Loucy (cell line): ENCODE data around the gene GPN1.

Source experiments
- H2AFZ ChIP-seq: fragments of 200-600 bp; sonication (generic); 2 replicates; pipeline ENCODE4 v1.6.0; 2016; ENCODE audit warnings: antibody characterized with exemption, mild to moderate bottlenecking, low read length, moderate library complexity
- H3F3A ChIP-seq: fragments of 200-600 bp; 2 replicates; pipeline ENCODE4 v1.6.0; 2016; ENCODE audit warnings: antibody characterized with exemption, low read depth, mild to moderate bottlenecking
- H3K27me3 ChIP-seq: fragments of 200-600 bp; sonication (generic); 2 replicates; pipeline ENCODE4 v1.6.1; 2014; ENCODE audit warnings: low read length, mild to moderate bottlenecking; ENCODE audit not compliant: insufficient read depth, poor library complexity, severe bottlenecking
- H3K36me3 ChIP-seq: fragments of 200-600 bp; sonication (generic); 2 replicates; pipeline ENCODE4 v1.6.1; 2016; ENCODE audit warnings: low read length; ENCODE audit not compliant: insufficient read depth
- H3K4me1 ChIP-seq: fragments of 200-600 bp; sonication (generic); 2 replicates; pipeline ENCODE4 v1.5.1; 2014; ENCODE audit warnings: low read length, mild to moderate bottlenecking; ENCODE audit not compliant: insufficient read depth, poor library complexity, severe bottlenecking
- H3K4me2 ChIP-seq: fragments of 200-600 bp; sonication (generic); 2 replicates; pipeline ENCODE4 v1.6.0; 2014; ENCODE audit warnings: antibody characterized with exemption, low read length, low read depth, mild to moderate bottlenecking; ENCODE audit not compliant: poor library complexity, severe bottlenecking
- H3K4me3 ChIP-seq: fragments of 200-600 bp; sonication (generic); 2 replicates; pipeline ENCODE4 v1.5.1; 2014; ENCODE audit warnings: low read length, mild to moderate bottlenecking, mixed read lengths; ENCODE audit not compliant: poor library complexity, severe bottlenecking
- H3K79me2 ChIP-seq: fragments of 200-600 bp; sonication (generic); 2 replicates; pipeline ENCODE4 v1.6.1; 2014; ENCODE audit warnings: low read length; ENCODE audit not compliant: insufficient read depth
- H3K9ac ChIP-seq: fragments of 200-600 bp; sonication (generic); 2 replicates; pipeline ENCODE4 v1.6.0; 2014; ENCODE audit warnings: mild to moderate bottlenecking, low read depth, low read length, moderate library complexity; ENCODE audit not compliant: poor library complexity, severe bottlenecking
- H3K9me2 ChIP-seq: fragments of 200-600 bp; sonication (generic); replicated peaks from 2 replicates; pipeline ENCODE4 v1.6.1; 2016; ENCODE audit warnings: low read depth, low read length, mixed read lengths
- H3K9me3 ChIP-seq: fragments of 200-600 bp; sonication (generic); 2 replicates; pipeline ENCODE4 v1.6.1; 2014; ENCODE audit warnings: mild to moderate bottlenecking, antibody characterized with exemption, low read length, low read depth; ENCODE audit not compliant: insufficient read depth
- H4K20me1 ChIP-seq: fragments of 200-600 bp; sonication (generic); 2 replicates; pipeline ENCODE4 v1.6.0; 2014; ENCODE audit warnings: antibody characterized with exemption, low read length, mild to moderate bottlenecking; ENCODE audit not compliant: insufficient read depth, poor library complexity, severe bottlenecking
- CTCF ChIP-seq: fragments of 200-600 bp; sonication (generic); conservative IDR thresholded peaks from 2 replicates; pipeline ENCODE4 v1.5.1; 2014; ENCODE audit warnings: mild to moderate bottlenecking, antibody characterized with exemption, low read length
- EZH2phosphoT487 ChIP-seq: fragments of 200-600 bp; IDR thresholded peaks from 2 replicates; pipeline ENCODE4 v1.6.1; 2018; ENCODE audit warnings: antibody characterized with exemption, mild to moderate bottlenecking, moderate library complexity, borderline replicate concordance

The GPN1 gene

GRCh38 chr2:27582695-27583389 is 46.0 kb upstream of the GPN1 start, which contains the start of gene ZNF512:
Gene ZNF512, plus strand, starts transcription at chr2:27583042. Its CDS starts 71 bp downstream, at chr2:27583113.
- H3K79me2 ChIP-seq = peaks cover 48% of the 10 kb centered on the region
- peak within 1 kb of the TSS; percentile 96 for H2AFZ ChIP-seq
- no peaks in the 10 kb centered on the region for H3F3A ChIP-seq
- peak within 1 kb of the TSS; percentile 97 for H3K9ac ChIP-seq
- 0 out of 2 replicates have a peak, but pooled peaks cover 3% of the 10 kb centered on the region for H3K9me3 ChIP-seq
- H3K4me2 ChIP-seq = peak within 1 kb of the TSS; percentile 94
- peak within 1 kb of the TSS; percentile 99 for H3K4me3 ChIP-seq
- no peaks in the 10 kb centered on the region for H3K36me3 ChIP-seq
- no peaks in the 10 kb centered on the region for H3K9me2 ChIP-seq
- no peak for TF ChIP-seq CTCF
- no peak for TF ChIP-seq EZH2phosphoT487
- peaks cover 43% of the 10 kb centered on the region for H4K20me1 ChIP-seq
- peaks cover 48% of the 10 kb centered on the region for H3K4me1 ChIP-seq
- H3K27me3 ChIP-seq = peaks cover 31% of the 10 kb centered on the region

GRCh38 chr2:27583390-27583915 is 45.4 kb upstream of the GPN1 start:
- Histone ChIP-seq H3K9me3 (no peaks in the 10 kb centered on the region), H3K79me2 (peaks cover 54% of the 10 kb centered on the region), H3K9me2 (no peaks in the 10 kb centered on the region), H4K20me1 (peaks cover 49% of the 10 kb centered on the region), H3K4me1 (peaks cover 53% of the 10 kb centered on the region), H3K27me3 (peaks cover 25% of the 10 kb centered on the region), H3F3A (no peaks in the 10 kb centered on the region), H3K4me3 (peak overlapping the region; percentile 99), H3K36me3 (no peaks in the 10 kb centered on the region), H3K9ac (peak overlapping the region; percentile 97), H3K4me2 (peak overlapping the region; percentile 94), H2AFZ (peak overlapping the region; percentile 96)
- no peak for TF ChIP-seq CTCF
- TF ChIP-seq EZH2phosphoT487 = no peak

GRCh38 chr2:27584597-27584996 is 44.3 kb upstream of the GPN1 start:
- Histone ChIP-seq H3K9ac (peak overlapping the region; percentile 97), H3K9me2 (no peaks in the 10 kb centered on the region), H3K4me1 (peaks cover 58% of the 10 kb centered on the region), H3K79me2 (peaks cover 66% of the 10 kb centered on the region), H3F3A (no peaks in the 10 kb centered on the region), H3K27me3 (peaks cover 14% of the 10 kb centered on the region), H3K4me2 (peak overlapping the region; percentile 94), H3K9me3 (peaks cover 3% of the 10 kb centered on the region; the same call in 1 of the 2 replicates), H3K4me3 (peak overlapping the region; percentile 99), H2AFZ (no peak overlapping the region), H3K36me3 (no peaks in the 10 kb centered on the region), H4K20me1 (peaks cover 57% of the 10 kb centered on the region)
- TF ChIP-seq CTCF (no peak), EZH2phosphoT487 (no peak)
